ENCODE data around the gene SPATA3. TPM values are rescaled to one million over a fixed set of nuclear protein-coding genes. Genes with fewer than 3 reads are reported as not detected.

The SPATA3 gene
- total RNA-seq, 1 donor from 2014 or later: not detected

DNA sequence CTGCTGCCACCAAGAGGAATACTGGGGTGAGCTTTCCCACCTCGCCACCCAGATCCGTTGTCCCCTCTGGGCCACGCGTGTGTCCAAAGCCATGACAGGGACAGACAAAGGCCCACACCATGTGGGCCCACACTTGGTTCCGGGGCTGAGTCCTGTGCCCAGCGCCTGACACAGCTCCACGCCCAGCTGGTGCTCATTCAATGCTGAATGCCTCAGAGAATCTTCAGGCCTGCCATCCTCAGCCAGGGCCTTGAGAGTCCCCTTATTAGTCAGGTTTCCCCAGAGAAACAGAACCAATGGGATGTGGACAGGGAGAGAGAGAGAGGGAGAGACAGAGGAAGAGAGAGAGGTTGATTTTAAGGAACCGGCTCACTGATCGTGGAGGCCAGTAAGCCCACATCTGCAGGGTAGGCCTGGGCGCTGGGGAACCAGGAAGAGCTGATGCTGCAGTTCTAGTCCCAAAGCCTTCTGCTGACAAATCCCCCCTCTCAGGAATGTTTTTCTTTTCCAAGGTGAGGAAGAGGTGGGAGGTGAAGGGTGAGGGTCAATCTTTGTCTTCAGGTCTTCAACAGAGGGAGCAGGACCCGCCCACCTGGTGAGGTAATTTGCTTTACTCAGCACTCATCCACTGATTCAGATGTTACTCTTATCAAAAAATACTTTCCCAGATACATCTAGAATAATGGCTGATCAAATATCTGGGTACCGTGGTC is 10.2 kb upstream of the SPATA3 start:
- Mint-ChIP-seq H3K4me1 (peaks cover 3% of the 10 kb centered on the region), H3K27me3 (ENCODE audit: low read depth) (peaks cover 1% of the 10 kb centered on the region), H3K9me3 (no peaks in the 10 kb centered on the region), H3K27ac (no peak overlapping the region), H3K4me3 (no peak overlapping the region), H3K36me3 (no peaks in the 10 kb centered on the region)
- DNase-seq (ENCODE audit: low spot score in 2 of 2, unreplicated experiment in 2 of 2): no peak
- no peak for TF ChIP-seq CTCF (IDR thresholded peaks at IDR 0.05; ENCODE audit: unreplicated experiment)

GRCh38 chr2:230986520-230987136 is 9.3 kb upstream of the SPATA3 start:
- Mint-ChIP-seq H3K9me3 (no peaks in the 10 kb centered on the region), H3K4me1 (peaks cover 3% of the 10 kb centered on the region), H3K4me3 (peak overlapping the region; percentile 53), H3K27ac (no peak overlapping the region), H3K27me3 (ENCODE audit: low read depth) (peaks cover 1% of the 10 kb centered on the region), H3K36me3 (no peaks in the 10 kb centered on the region)
- no peak for TF ChIP-seq CTCF (IDR thresholded peaks at IDR 0.05; ENCODE audit: unreplicated experiment)
- DNase-seq (ENCODE audit: low spot score in 2 of 2, unreplicated experiment in 2 of 2): no peak

- DNase-seq (ENCODE audit: low spot score in 2 of 2, unreplicated experiment in 2 of 2): peak; percentile 81 to 94
- peak; percentile 98 for TF ChIP-seq CTCF (IDR thresholded peaks at IDR 0.05; ENCODE audit: unreplicated experiment)
- Mint-ChIP-seq H3K4me3 (peak overlapping the region; percentile 53), H3K27ac (no peak overlapping the region), H3K9me3 (no peaks in the 10 kb centered on the region), H3K4me1 (peaks cover 3% of the 10 kb centered on the region), H3K36me3 (no peaks in the 10 kb centered on the region), H3K27me3 (ENCODE audit: low read depth) (peaks cover 1% of the 10 kb centered on the region)
Observed at GRCh38 chr2:230987137-230988020, 8.5 kb upstream of the SPATA3 start.

DNA sequence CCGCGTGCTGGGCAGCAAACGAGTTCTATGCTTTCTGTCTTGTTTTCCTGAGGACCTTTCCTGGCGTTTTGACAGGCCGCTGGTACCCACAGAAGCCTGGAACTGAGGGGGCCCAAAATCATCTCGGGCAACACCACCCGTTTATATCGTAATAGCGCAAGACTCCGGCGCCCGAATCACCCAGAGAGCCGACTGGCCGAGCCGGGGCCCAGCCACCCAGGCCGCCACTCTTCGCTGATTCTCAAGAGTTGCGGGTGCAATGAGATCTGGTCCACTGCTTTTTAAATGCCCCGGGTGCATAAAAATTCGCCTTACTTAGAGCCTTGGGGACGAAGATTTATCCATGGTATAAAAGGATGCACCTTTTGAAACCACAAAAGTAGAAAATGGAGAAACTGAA is 6.2 kb upstream of the SPATA3 start:
- Mint-ChIP-seq H3K4me3 (no peak overlapping the region), H3K27ac (no peak overlapping the region), H3K27me3 (ENCODE audit: low read depth) (peaks cover 1% of the 10 kb centered on the region), H3K4me1 (peaks cover 3% of the 10 kb centered on the region), H3K36me3 (no peaks in the 10 kb centered on the region), H3K9me3 (no peaks in the 10 kb centered on the region)
- TF ChIP-seq CTCF (IDR thresholded peaks at IDR 0.05; ENCODE audit: unreplicated experiment): no peak
- DNase-seq (ENCODE audit: low spot score in 2 of 2, unreplicated experiment in 2 of 2): no peak

DNA sequence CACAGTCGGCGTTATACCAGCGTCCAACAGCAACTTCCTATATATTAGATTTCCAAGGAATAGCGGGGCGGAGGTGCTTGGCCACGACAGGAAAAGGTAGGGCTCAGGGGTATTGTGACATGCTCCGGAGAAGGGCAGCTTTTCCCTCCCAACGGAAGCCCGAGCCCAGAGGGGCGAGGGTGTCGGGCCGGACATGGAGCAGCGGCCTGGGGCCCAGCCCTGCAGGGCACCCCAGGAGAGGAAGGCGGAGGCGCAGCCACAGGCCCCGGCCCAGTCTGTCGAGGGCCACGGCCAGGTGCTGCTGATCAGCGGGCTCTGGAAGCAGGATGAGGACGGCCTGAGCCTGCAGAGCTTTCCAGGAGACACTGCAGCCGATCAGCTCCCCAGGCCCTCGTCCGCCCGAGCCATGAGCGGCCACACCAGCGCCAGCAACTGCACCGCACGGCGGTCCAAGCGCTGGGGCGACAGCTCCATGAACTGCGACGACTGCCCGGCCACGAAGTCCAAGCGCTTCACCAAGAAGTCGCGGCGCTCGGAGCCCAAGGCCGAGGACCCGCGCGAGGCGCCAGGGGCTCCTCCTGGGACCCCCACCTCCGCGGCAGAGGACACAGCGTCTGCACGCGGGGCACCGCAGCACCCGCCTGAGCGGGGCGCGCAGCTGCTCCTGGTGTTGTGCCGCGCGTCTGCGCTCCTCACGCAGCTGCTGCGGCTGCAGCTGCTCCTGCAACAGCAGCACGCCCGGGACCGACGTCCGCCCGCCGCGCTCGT is 5.6 kb upstream of the SPATA3 start:
- Mint-ChIP-seq H3K36me3 (no peaks in the 10 kb centered on the region), H3K27me3 (ENCODE audit: low read depth) (peaks cover 1% of the 10 kb centered on the region), H3K27ac (no peak overlapping the region), H3K4me3 (no peak overlapping the region), H3K4me1 (peaks cover 3% of the 10 kb centered on the region), H3K9me3 (no peaks in the 10 kb centered on the region)
- DNase-seq (ENCODE audit: low spot score in 2 of 2, unreplicated experiment in 2 of 2): no peak
- TF ChIP-seq CTCF (IDR thresholded peaks at IDR 0.05; ENCODE audit: unreplicated experiment): no peak

All from mesothelial cell of epicardium (in vitro differentiated cells).